GM21515 (cell line): ENCODE measurements around the gene CEACAM19.
"Not testable (repeated sequence)": the region's sequence is repeated elsewhere in the genome, so short reads cannot be mapped to it uniquely, and the experiment has no call there.

Experiments
- ATAC-seq: cut with Tn5 transposase; IDR thresholded peaks from one replicate; pipeline ENCODE4 v1.9.1; 2021; ENCODE audit not compliant: unreplicated experiment

CEACAM19 gene

GRCh38 chr19:44645407-44646048 lies 25.8 kb upstream of the CEACAM19 start:
- no peak for ATAC-seq

GRCh38 chr19:44646049-44646416 lies 25.2 kb upstream of the CEACAM19 start:
- no peak for ATAC-seq

GRCh38 chr19:44647144-44647543 lies 24.1 kb upstream of the CEACAM19 start:
- ATAC-seq, result no peak

GRCh38 chr19:44648631-44649251 lies 22.5 kb upstream of the CEACAM19 start:
- no peak for ATAC-seq

GRCh38 chr19:44649578-44650145 lies 21.6 kb upstream of the CEACAM19 start:
- no peak for ATAC-seq

GRCh38 chr19:44653343-44653742 lies 17.9 kb upstream of the CEACAM19 start:
- no peak for ATAC-seq

- ATAC-seq, result peak; percentile 84
Measured at GRCh38 chr19:44653977-44654774, 17.1 kb upstream of the CEACAM19 start.

- ATAC-seq, result no peak
Measured at GRCh38 chr19:44657211-44657921, 13.9 kb upstream of the CEACAM19 start.

GRCh38 chr19:44658069-44658733 lies 13.1 kb upstream of the CEACAM19 start:
- ATAC-seq, result no peak

- no peak for ATAC-seq
Measured at GRCh38 chr19:44660081-44660480, 11.2 kb upstream of the CEACAM19 start.

GRCh38 chr19:44661205-44661604 lies 10.1 kb upstream of the CEACAM19 start:
- ATAC-seq, result no peak

GRCh38 chr19:44661904-44662303 lies 9.4 kb upstream of the CEACAM19 start:
- ATAC-seq, result no peak

- ATAC-seq, result no peak
Measured at GRCh38 chr19:44662691-44663385, 8.4 kb upstream of the CEACAM19 start.

- no peak for ATAC-seq
Measured at GRCh38 chr19:44663996-44664395, 7.3 kb upstream of the CEACAM19 start.

- no peak for ATAC-seq
Measured at GRCh38 chr19:44664976-44665375, 6.3 kb upstream of the CEACAM19 start.

GRCh38 chr19:44666852-44667556 lies 4.3 kb upstream of the CEACAM19 start:
- no peak for ATAC-seq

GRCh38 chr19:44668985-44669764 lies 2.1 kb upstream of the CEACAM19 start:
- ATAC-seq, result no peak

GRCh38 chr19:44670027-44670426 lies 1.3 kb upstream of the CEACAM19 start:
- not testable (repeated sequence) for ATAC-seq

- ATAC-seq, result no peak
Measured at GRCh38 chr19:44672226-44672625, 944 bp downstream of the CEACAM19 start.
